NCI-H345 treated with DMSO at 0.1 percent for 48 hours (cell line): ENCODE measurements around the gene MYBPC2.

Experiments used
- DNase-seq: peaks from one replicate; lab custom pipeline; 2025; ENCODE audit not compliant: unreplicated experiment; lab: John Stamatoyannopoulos, UW

MYBPC2 gene

DNA sequence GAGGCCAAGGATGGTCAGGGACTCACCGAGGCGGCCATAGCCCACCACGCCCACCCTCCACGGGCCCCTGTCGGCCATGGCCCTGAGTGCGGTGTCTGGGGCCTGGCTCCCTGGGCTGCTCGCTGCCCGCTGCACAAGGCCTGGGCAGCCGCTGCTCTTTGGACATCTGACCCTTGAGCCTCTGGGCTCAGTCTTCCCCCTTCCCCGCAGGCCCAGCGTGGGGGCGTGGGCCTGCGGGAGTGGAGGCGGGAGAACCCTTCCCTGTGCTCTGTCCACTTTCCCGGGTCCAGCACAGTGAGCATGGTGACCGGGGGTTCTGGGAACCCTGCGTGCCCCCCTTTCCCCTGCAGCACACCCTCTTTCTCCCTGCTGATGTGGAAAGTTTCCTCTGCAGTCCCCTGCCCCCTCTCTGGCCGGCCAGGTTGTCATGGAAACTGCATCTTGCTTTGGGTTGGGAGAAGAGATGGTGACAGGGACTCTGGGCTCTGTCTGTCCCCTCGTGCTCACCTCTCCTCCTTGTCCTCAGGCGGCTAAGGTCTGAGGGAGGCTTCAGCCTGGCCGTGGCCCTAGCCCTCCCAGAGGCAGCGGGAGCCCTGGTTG is 81.2 kb downstream of the MYBPC2 start, which contains the start of gene ASPDH:
TSS of gene ASPDH (minus strand) at position 168 of the 600 bp plus-strand sequence. CDS start at position 78, 90 bp downstream.
- no peak for DNase-seq

- peak; percentile 15 for DNase-seq
Observed at GRCh38 chr19:50514346-50515167, 81.9 kb downstream of the MYBPC2 start.

DNA sequence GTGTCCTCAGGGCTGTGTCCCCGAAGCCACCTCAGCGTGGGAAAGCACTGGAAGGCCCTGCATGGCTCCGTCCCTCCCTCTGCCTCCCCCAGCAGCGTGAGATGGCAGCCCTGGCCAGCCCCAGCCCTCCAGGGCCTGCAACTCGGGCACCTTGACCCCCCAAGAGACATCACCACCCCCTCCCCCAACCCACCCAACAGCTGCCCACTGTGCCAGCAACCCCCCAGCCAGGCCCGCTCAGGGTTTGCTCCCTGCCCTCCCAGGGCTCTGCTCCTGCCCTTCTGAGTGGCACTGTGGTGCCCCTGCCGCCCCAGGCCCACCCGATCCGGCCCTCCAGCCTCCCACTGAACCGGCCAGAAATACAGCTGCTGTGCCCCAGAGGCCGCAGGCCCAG is 82.5 kb downstream of the MYBPC2 start:
- no peak for DNase-seq
